AML-193 (cell line): ENCODE results near the gene LGALSL.
A peak's percentile ranks its signal among the peaks of the same experiment; 100 is the strongest.

Experiments used
- DNase-seq, 2 experiments: peaks; one replicate each; lab custom pipeline; 2025; lab: John Stamatoyannopoulos, UW

LGALSL gene

GRCh38 chr2:64453770-64454385, at the start of gene LGALSL:
TSS of gene LGALSL (plus strand) at chr2:64454162. CDS start at chr2:64454546, 384 bp downstream.
- peak; percentile 20 to 53 for DNase-seq

GRCh38 chr2:64404743-64405142, 49.2 kb upstream of the LGALSL start:
- DNase-seq = no peak

- DNase-seq = no peak
Measured at GRCh38 chr2:64405581-64406406, 48.2 kb upstream of the LGALSL start.

- no peak for DNase-seq
Measured at GRCh38 chr2:64406407-64406774, 47.6 kb upstream of the LGALSL start.

GRCh38 chr2:64408031-64408430, 45.9 kb upstream of the LGALSL start:
- DNase-seq = no peak

GRCh38 chr2:64410671-64411070, 43.3 kb upstream of the LGALSL start:
- no peak for DNase-seq

GRCh38 chr2:64412671-64413070, 41.3 kb upstream of the LGALSL start:
- DNase-seq = no peak

GRCh38 chr2:64414736-64415435, 39.1 kb upstream of the LGALSL start:
- DNase-seq = no peak

- no peak for DNase-seq
Measured at GRCh38 chr2:64417624-64418023, 36.3 kb upstream of the LGALSL start.

GRCh38 chr2:64419596-64420165, 34.3 kb upstream of the LGALSL start:
- DNase-seq = no peak

GRCh38 chr2:64420677-64421076, 33.3 kb upstream of the LGALSL start:
- DNase-seq = no peak

- DNase-seq = no peak
Measured at GRCh38 chr2:64421201-64421600, 32.8 kb upstream of the LGALSL start.

- DNase-seq = no peak
Measured at GRCh38 chr2:64422466-64422865, 31.5 kb upstream of the LGALSL start.

- no peak for DNase-seq
Measured at GRCh38 chr2:64423303-64423702, 30.7 kb upstream of the LGALSL start.

GRCh38 chr2:64424416-64424987, 29.5 kb upstream of the LGALSL start:
- no peak for DNase-seq

GRCh38 chr2:64426183-64426952, 27.6 kb upstream of the LGALSL start:
- no peak for DNase-seq

- no peak for DNase-seq
Measured at GRCh38 chr2:64434039-64434657, 19.8 kb upstream of the LGALSL start.

- no peak for DNase-seq
Measured at GRCh38 chr2:64437883-64438282, 16.1 kb upstream of the LGALSL start.

- DNase-seq = no peak
Measured at GRCh38 chr2:64439194-64439593, 14.8 kb upstream of the LGALSL start.

- DNase-seq = no peak
Measured at GRCh38 chr2:64440843-64441242, 13.1 kb upstream of the LGALSL start.

- no peak for DNase-seq
Measured at GRCh38 chr2:64442277-64442676, 11.7 kb upstream of the LGALSL start.
